Stimulated activated CD4-positive, alpha-beta T cell treated with anti-CD3 and anti-CD28 coated beads, Interleukin-12 subunit alpha, Interleukin-12 subunit beta, amount 100 ng/mL, for 24 hours (primary cell): Measurements from ENCODE around the gene DUSP12.
"Not testable (repeated sequence)": the region's sequence is repeated elsewhere in the genome, so short reads cannot be mapped to it uniquely, and the experiment has no call there.

ENCODE experiments used
- DNase-seq, 2 experiments: peaks; one replicate each; pipeline ENCODE4 v3.0.0-alpha.2; 2020; ENCODE audit warnings: low read depth in 2 of 2

Gene DUSP12

GRCh38 chr1:161749509-161750407 lies at the start of gene DUSP12:
DUSP12 (plus strand) TSS chr1:161749786; CDS start chr1:161749802, 16 bp downstream.
- DNase-seq, result peak; percentile 80 to 82

GRCh38 chr1:161702250-161702649 lies 47.3 kb upstream of the DUSP12 start:
- no peak for DNase-seq

- no peak for DNase-seq
These were observed 44.0 kb upstream of the DUSP12 start for GRCh38 chr1:161705537-161705936.

- DNase-seq, result no peak
These were observed 43.5 kb upstream of the DUSP12 start for GRCh38 chr1:161706113-161706481.

- no peak for DNase-seq
These were observed 42.9 kb upstream of the DUSP12 start, which contains the start of gene FCRLA for GRCh38 chr1:161706482-161707347. FCRLA (plus strand) TSS chr1:161707229; CDS start chr1:161707265, 36 bp downstream.

GRCh38 chr1:161707503-161707902 lies 42.1 kb upstream of the DUSP12 start:
- no peak for DNase-seq

GRCh38 chr1:161709373-161709772 lies 40.2 kb upstream of the DUSP12 start:
- no peak for DNase-seq

GRCh38 chr1:161710560-161710959 lies 39.0 kb upstream of the DUSP12 start:
- no peak for DNase-seq

GRCh38 chr1:161718559-161719324 lies 30.8 kb upstream of the DUSP12 start:
- DNase-seq, result no peak

- DNase-seq, result no peak
These were observed 30.3 kb upstream of the DUSP12 start for GRCh38 chr1:161719325-161719611.

GRCh38 chr1:161720422-161720821 lies 29.2 kb upstream of the DUSP12 start:
- no peak for DNase-seq

GRCh38 chr1:161720956-161721737 lies 28.4 kb upstream of the DUSP12 start, which contains the start of gene FCRLB:
FCRLB (plus strand) TSS chr1:161721544; CDS start chr1:161722673, 1,129 bp downstream.
- no peak for DNase-seq

- no peak for DNase-seq
These were observed 27.7 kb upstream of the DUSP12 start for GRCh38 chr1:161721738-161722343.

GRCh38 chr1:161722406-161722805 lies 27.2 kb upstream of the DUSP12 start:
- no peak for DNase-seq

GRCh38 chr1:161723459-161724141 lies 26.0 kb upstream of the DUSP12 start:
- DNase-seq, result no peak

- DNase-seq, result not testable (repeated sequence)
These were observed 24.2 kb upstream of the DUSP12 start for GRCh38 chr1:161725258-161725907.

- peak in 1 of 2 experiments; percentile 8 for DNase-seq
These were observed 23.6 kb upstream of the DUSP12 start for GRCh38 chr1:161725908-161726472.

GRCh38 chr1:161726473-161727255 lies 22.9 kb upstream of the DUSP12 start:
- DNase-seq, result peak; percentile 44 to 57
